HCT116 (cell line): ENCODE data around the gene OGG1. TPM values are rescaled to one million over a fixed set of nuclear protein-coding genes. Genes with fewer than 3 reads are reported as not detected.

Source experiments
- ATAC-seq: fragments of 200-7000 bp; cut with Tn5 transposase; 2 replicates; pipeline ENCODE4 v1.9.1; 2020; ENCODE audit warnings: mild to moderate bottlenecking, moderate library complexity
- BruUV-seq: library from RNA; stranded (reverse); fragments of 400-500 nt; replicated peaks from 2 replicates; lab custom pipeline; 2021; lab: Mats Ljungman, UMichigan
- CTCF ChIA-PET: fragments of 300-600 bp; sonication (Branson Sonifier 250); formaldehyde crosslinking; loops from one replicate; lab custom pipeline; 2021; ENCODE audit warnings: antibody characterized with exemption; lab: Charles Lee
- POLR2A ChIA-PET: fragments of 300-600, 350-600 bp; sonication (Branson Sonifier 250); formaldehyde crosslinking; loops from one replicate; lab custom pipeline; 2021; ENCODE audit warnings: antibody characterized with exemption; lab: Charles Lee
- RAD21 ChIA-PET, 2 experiments: fragments of 300-600 bp; sonication (Branson Sonifier 250); formaldehyde crosslinking; loops; one replicate each; lab custom pipeline; 2023; ENCODE audit warnings: low total read pairs in 2 of 2; ENCODE audit not compliant: uncharacterized antibody in 2 of 2, unreplicated experiment in 2 of 2, low non-redundant PET in 1 of 2; lab: Charles Lee
- DNase-seq: peaks from one replicate; pipeline ENCODE4 v3.0.0-alpha.2; 2010; ENCODE audit warnings: low read depth, low spot score
- H2AFZ ChIP-seq: fragments of 200-600 bp; shearing (Covaris generic), sonication (generic); 2 replicates; pipeline ENCODE4 v1.6.1; 2017; ENCODE audit warnings: low read depth, mixed run types, mixed read lengths, antibody characterized with exemption, low read length; ENCODE audit not compliant: poor library complexity, severe bottlenecking
- H3K27ac ChIP-seq: 2 replicates; pipeline ENCODE4 v1.5.1; 2012; ENCODE audit warnings: low read depth, low read length
- H3K27me3 ChIP-seq: fragments of 200-600 bp; sonication (generic); 2 replicates; pipeline ENCODE4 v1.6.1; 2016; ENCODE audit warnings: mixed run types, low read length, mixed read lengths; ENCODE audit not compliant: insufficient read depth
- H3K36me3 ChIP-seq, 2 experiments: fragments of 200-500 bp in 1 of 2; fragments of 200-600 bp in 1 of 2; sonication (Bioruptor generic) in 1 of 2; sonication (generic) in 1 of 2; 2 replicates each; pipeline versions ENCODE4 v1.5.1 to v1.6.1; 2014 to 2016; ENCODE audit warnings: low read length in 2 of 2, inconsistent platforms in 1 of 2, mixed read lengths in 1 of 2, mixed run types in 1 of 2; ENCODE audit not compliant: insufficient read depth in 2 of 2, control insufficient read depth in 1 of 2
- H3K4me1 ChIP-seq, 2 experiments: fragments of 200-600 bp in 1 of 2; sonication (generic) in 1 of 2; 2 replicates each; pipeline versions ENCODE4 v1.5.1 to v1.6.1; 2012 to 2017; ENCODE audit warnings: low read length in 2 of 2, inconsistent platforms in 1 of 2, mild to moderate bottlenecking in 1 of 2, mixed read lengths in 1 of 2, mixed run types in 1 of 2, moderate library complexity in 1 of 2; ENCODE audit not compliant: insufficient read depth in 2 of 2, control insufficient read depth in 1 of 2
- H3K4me2 ChIP-seq: fragments of 200-600 bp; sonication (generic); 2 replicates; pipeline ENCODE4 v1.6.1; 2017; ENCODE audit warnings: mixed run types, low read length, mixed read lengths
- H3K4me3 ChIP-seq, 2 experiments: fragments of 200-600 bp in 1 of 2; sonication (generic) in 1 of 2; replicated peaks in 1 of 2; 2 replicates each; pipeline ENCODE4 v1.5.1; 2011 to 2016; ENCODE audit warnings: low read length in 2 of 2, control low read depth in 1 of 2, low read depth in 1 of 2, mild to moderate bottlenecking in 1 of 2, mixed read lengths in 1 of 2, mixed run types in 1 of 2
- H3K79me2 ChIP-seq: fragments of 200-600 bp; sonication (generic); 2 replicates; pipeline ENCODE4 v1.6.1; 2017; ENCODE audit warnings: mild to moderate bottlenecking, mixed run types, low read length, moderate library complexity, mixed read lengths; ENCODE audit not compliant: insufficient read depth
- H3K9ac ChIP-seq: fragments of 200-600 bp; sonication (generic); 2 replicates; pipeline ENCODE4 v1.6.1; 2016; ENCODE audit warnings: low read length, mixed read lengths
- H3K9me2 ChIP-seq: fragments of 200-600 bp; sonication (generic), shearing (Covaris generic); 2 replicates; pipeline ENCODE4 v1.6.1; 2017; ENCODE audit warnings: mixed run types, mild to moderate bottlenecking, moderate library complexity; ENCODE audit not compliant: insufficient read depth
- H3K9me3 ChIP-seq, 2 experiments: fragments of 200-500 bp in 1 of 2; fragments of 200-600 bp in 1 of 2; sonication (Bioruptor generic) in 1 of 2; sonication (generic) in 1 of 2; 2 replicates each; pipeline ENCODE4 v1.6.1; 2014 to 2017; ENCODE audit warnings: low read length in 2 of 2, mixed read lengths in 2 of 2, inconsistent platforms in 1 of 2, low read depth in 1 of 2, mild to moderate bottlenecking in 1 of 2, mixed run types in 1 of 2, moderate library complexity in 1 of 2; ENCODE audit not compliant: control insufficient read depth in 1 of 2, insufficient read depth in 1 of 2
- H4K20me1 ChIP-seq: fragments of 200-600 bp; sonication (generic), shearing (Covaris generic); 2 replicates; pipeline ENCODE4 v1.6.1; 2017; ENCODE audit warnings: mixed run types, mild to moderate bottlenecking, moderate library complexity; ENCODE audit not compliant: insufficient read depth
- CBX3 ChIP-seq: IDR thresholded peaks from 2 replicates; pipeline ENCODE4 v1.6.1; 2012; ENCODE audit warnings: low read depth
- CEBPB ChIP-seq: IDR thresholded peaks from 2 replicates; pipeline ENCODE4 v1.6.1; 2012; ENCODE audit warnings: low read depth
- EGR1 ChIP-seq: IDR thresholded peaks from 2 replicates; pipeline ENCODE4 v1.6.1; 2012; ENCODE audit warnings: low read depth
- EZH2 ChIP-seq: fragments of 200-600 bp; sonication (generic); IDR thresholded peaks from 2 replicates; pipeline ENCODE4 v1.6.1; 2017; ENCODE audit warnings: antibody characterized with exemption, mixed run types
- JUND ChIP-seq: IDR thresholded peaks from 2 replicates; pipeline ENCODE4 v1.6.1; 2012
- POLR2A ChIP-seq: IDR thresholded peaks from 2 replicates; pipeline ENCODE4 v1.7.0; 2011; ENCODE audit warnings: borderline replicate concordance; ENCODE audit not compliant: insufficient read depth, insufficient read length; ENCODE audit errors: extremely low read depth
- POLR2AphosphoS5 ChIP-seq: IDR thresholded peaks from 2 replicates; pipeline ENCODE4 v1.6.1; 2011; ENCODE audit warnings: mild to moderate bottlenecking, low read depth, low read length, moderate library complexity
- RAD21 ChIP-seq: IDR thresholded peaks from 2 replicates; pipeline ENCODE4 v1.6.1; 2012; ENCODE audit warnings: low read depth, mild to moderate bottlenecking
- SP1 ChIP-seq: IDR thresholded peaks from 2 replicates; pipeline ENCODE4 v1.6.1; 2012; ENCODE audit warnings: low read depth
- SRF ChIP-seq: IDR thresholded peaks from 2 replicates; pipeline ENCODE4 v1.6.1; 2012; ENCODE audit warnings: low read depth
- TCF7L2 ChIP-seq: IDR thresholded peaks from 2 replicates; pipeline ENCODE4 v1.7.0; 2011; ENCODE audit warnings: borderline replicate concordance, inconsistent platforms; ENCODE audit not compliant: insufficient read depth, insufficient read length; ENCODE audit errors: extremely low read depth
- YY1 ChIP-seq: IDR thresholded peaks from 2 replicates; pipeline ENCODE4 v1.6.1; 2011; ENCODE audit warnings: low read length, low read depth, moderate library complexity, mild to moderate bottlenecking; ENCODE audit not compliant: insufficient replicate concordance; ENCODE audit errors: extremely low read depth
- ZFX ChIP-seq: fragments of 450-650 bp; IDR thresholded peaks from 2 replicates; pipeline ENCODE4 v1.6.1; 2017
- ZNF274 ChIP-seq: fragments of 200-500 bp; sonication (Bioruptor generic); IDR thresholded peaks from 2 replicates; pipeline ENCODE4 v1.6.1; 2014; ENCODE audit warnings: mild to moderate bottlenecking, low read depth, low read length, inconsistent platforms
- intact Hi-C: fragments of 100-400 bp; cut with micrococcal nuclease; formaldehyde crosslinking; loops from 2 replicates; pipeline ENCODE4 v1.10.0; 2022
- total RNA-seq: library from RNA; stranded (reverse); gene quantifications from one replicate; pipeline ENCODE4 v1.2.1, GENCODE V29; 2021; ENCODE audit not compliant: unreplicated experiment
- TF ChIP-seq, protein P1 (sequence below): IDR thresholded peaks from 2 replicates; pipeline ENCODE4 v1.6.1; 2011; ENCODE audit warnings: mild to moderate bottlenecking, low read length, moderate library complexity; ENCODE audit not compliant: insufficient replicate concordance; ENCODE audit errors: extremely low read depth
- TF ChIP-seq, protein P2 (sequence below): IDR thresholded peaks from 2 replicates; pipeline ENCODE4 v1.6.1; 2012
- TF ChIP-seq, protein P3 (sequence below): IDR thresholded peaks from 2 replicates; pipeline ENCODE4 v1.6.1; 2012
- TF ChIP-seq, protein P4 (sequence below), 3 experiments: fragments of 200-600 bp in 1 of 3; sonication (generic) in 1 of 3; IDR thresholded peaks in 2 of 3; conservative IDR thresholded peaks in 1 of 3; 2 replicates each; pipeline ENCODE4 v1.5.1; 2012 to 2017; ENCODE audit warnings: low read depth in 2 of 3, low read length in 2 of 3, antibody characterized with exemption in 1 of 3, borderline replicate concordance in 1 of 3, control low read depth in 1 of 3, mild to moderate bottlenecking in 1 of 3, mixed read lengths in 1 of 3, mixed run types in 1 of 3, moderate library complexity in 1 of 3; ENCODE audit not compliant: insufficient read depth in 1 of 3

OGG1 gene
- total RNA-seq, 1 experiment from 2014 or later, result 16.3 TPM

DNA sequence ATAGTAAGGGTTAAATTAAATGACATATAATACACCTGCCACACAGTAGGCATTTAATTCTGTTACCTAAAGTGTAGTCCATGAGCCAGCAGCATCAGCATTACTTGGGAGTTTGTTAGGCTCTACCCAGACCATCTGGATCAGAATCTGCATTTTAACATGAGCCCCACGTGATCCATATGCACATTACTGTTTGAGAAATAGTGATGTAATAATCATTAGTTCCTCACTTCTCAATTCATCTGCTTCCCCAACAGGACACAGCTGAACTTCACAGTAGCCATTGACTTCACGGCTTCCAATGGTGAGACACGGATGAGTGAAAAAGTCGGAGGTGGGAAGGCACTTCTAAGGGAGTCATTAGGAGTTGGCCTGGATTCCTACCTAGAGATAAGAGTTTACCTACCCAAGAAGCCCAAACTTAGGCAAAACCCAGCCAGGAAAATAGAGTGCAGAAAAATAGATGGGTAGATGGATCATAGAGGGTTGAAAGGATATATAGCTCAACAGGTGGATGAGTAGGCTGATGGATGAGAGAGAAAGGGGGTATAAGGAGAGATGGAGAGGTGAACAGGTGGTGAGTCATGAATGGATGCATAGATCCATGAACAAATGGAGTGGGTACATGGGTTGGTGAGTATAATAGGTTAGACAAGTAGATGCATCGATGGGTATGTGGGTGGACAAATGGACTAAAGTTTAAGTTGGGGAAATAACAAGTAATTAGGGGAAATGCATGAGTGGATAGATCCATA lies 32.8 kb upstream of the OGG1 start:
- ChIA-PET RAD21 (no interaction called here), CTCF (no interaction called here), POLR2A (no interaction called here)
- Histone ChIP-seq H3K9me2 (no peaks in the 10 kb centered on the region), H3K36me3 (no peaks in the 10 kb centered on the region), H3K4me2 (no peak overlapping the region), H3K9ac (no peak overlapping the region), H3K4me1 (peaks cover 10 to 14% of the 10 kb centered on the region in 2 experiments), H2AFZ (no peak overlapping the region), H3K27ac (no peak overlapping the region), H3K79me2 (no peaks in the 10 kb centered on the region), H3K27me3 (peaks cover 3% of the 10 kb centered on the region; the same call in 1 of the 2 replicates), H3K4me3 (no peak overlapping the region), H4K20me1 (no peaks in the 10 kb centered on the region), H3K9me3 (no peaks in the 10 kb centered on the region)
- ATAC-seq (no peak), DNase-seq (no peak)
- intact Hi-C loops, result loop anchor here (5.0 kb wide), 3 partner anchors 215 to 510 kb away; partner anchors contain the start of gene CRELD1
- no peak for TF ChIP-seq JUND
- TF ChIP-seq SP1, result no peak
- no peak for TF ChIP-seq CBX3
- no peak for TF ChIP-seq RAD21
- TF ChIP-seq, protein P1, sequence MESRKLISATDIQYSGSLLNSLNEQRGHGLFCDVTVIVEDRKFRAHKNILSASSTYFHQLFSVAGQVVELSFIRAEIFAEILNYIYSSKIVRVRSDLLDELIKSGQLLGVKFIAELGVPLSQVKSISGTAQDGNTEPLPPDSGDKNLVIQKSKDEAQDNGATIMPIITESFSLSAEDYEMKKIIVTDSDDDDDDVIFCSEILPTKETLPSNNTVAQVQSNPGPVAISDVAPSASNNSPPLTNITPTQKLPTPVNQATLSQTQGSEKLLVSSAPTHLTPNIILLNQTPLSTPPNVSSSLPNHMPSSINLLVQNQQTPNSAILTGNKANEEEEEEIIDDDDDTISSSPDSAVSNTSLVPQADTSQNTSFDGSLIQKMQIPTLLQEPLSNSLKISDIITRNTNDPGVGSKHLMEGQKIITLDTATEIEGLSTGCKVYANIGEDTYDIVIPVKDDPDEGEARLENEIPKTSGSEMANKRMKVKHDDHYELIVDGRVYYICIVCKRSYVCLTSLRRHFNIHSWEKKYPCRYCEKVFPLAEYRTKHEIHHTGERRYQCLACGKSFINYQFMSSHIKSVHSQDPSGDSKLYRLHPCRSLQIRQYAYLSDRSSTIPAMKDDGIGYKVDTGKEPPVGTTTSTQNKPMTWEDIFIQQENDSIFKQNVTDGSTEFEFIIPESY, result no peak
- no peak for TF ChIP-seq POLR2A
- no peak for TF ChIP-seq CEBPB
- TF ChIP-seq TCF7L2, result no peak
- no peak for TF ChIP-seq SRF
- TF ChIP-seq, protein P2, sequence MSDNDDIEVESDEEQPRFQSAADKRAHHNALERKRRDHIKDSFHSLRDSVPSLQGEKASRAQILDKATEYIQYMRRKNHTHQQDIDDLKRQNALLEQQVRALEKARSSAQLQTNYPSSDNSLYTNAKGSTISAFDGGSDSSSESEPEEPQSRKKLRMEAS, result no peak
- TF ChIP-seq EZH2, result no peak
- TF ChIP-seq, protein P3, sequence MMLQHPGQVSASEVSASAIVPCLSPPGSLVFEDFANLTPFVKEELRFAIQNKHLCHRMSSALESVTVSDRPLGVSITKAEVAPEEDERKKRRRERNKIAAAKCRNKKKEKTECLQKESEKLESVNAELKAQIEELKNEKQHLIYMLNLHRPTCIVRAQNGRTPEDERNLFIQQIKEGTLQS, result no peak
- TF ChIP-seq YY1, result no peak
- no peak for TF ChIP-seq POLR2AphosphoS5
- TF ChIP-seq, protein P4, sequence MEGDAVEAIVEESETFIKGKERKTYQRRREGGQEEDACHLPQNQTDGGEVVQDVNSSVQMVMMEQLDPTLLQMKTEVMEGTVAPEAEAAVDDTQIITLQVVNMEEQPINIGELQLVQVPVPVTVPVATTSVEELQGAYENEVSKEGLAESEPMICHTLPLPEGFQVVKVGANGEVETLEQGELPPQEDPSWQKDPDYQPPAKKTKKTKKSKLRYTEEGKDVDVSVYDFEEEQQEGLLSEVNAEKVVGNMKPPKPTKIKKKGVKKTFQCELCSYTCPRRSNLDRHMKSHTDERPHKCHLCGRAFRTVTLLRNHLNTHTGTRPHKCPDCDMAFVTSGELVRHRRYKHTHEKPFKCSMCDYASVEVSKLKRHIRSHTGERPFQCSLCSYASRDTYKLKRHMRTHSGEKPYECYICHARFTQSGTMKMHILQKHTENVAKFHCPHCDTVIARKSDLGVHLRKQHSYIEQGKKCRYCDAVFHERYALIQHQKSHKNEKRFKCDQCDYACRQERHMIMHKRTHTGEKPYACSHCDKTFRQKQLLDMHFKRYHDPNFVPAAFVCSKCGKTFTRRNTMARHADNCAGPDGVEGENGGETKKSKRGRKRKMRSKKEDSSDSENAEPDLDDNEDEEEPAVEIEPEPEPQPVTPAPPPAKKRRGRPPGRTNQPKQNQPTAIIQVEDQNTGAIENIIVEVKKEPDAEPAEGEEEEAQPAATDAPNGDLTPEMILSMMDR (IDR thresholded peaks at IDR 0.05 in 2 of 3, conservative IDR thresholded peaks at IDR 0.05 in 1 of 3; ENCODE audit: borderline replicate concordance in 1 of 3, insufficient read depth in 1 of 3, low read depth in 2 of 3, low read length in 2 of 3), result no peak
- TF ChIP-seq ZFX, result no peak
- TF ChIP-seq ZNF274, result no peak
- no peak for TF ChIP-seq EGR1
- BruUV-seq, result no TSS peak
